ENCODE results near the gene ZNF397.

The ZNF397 gene

DNA sequence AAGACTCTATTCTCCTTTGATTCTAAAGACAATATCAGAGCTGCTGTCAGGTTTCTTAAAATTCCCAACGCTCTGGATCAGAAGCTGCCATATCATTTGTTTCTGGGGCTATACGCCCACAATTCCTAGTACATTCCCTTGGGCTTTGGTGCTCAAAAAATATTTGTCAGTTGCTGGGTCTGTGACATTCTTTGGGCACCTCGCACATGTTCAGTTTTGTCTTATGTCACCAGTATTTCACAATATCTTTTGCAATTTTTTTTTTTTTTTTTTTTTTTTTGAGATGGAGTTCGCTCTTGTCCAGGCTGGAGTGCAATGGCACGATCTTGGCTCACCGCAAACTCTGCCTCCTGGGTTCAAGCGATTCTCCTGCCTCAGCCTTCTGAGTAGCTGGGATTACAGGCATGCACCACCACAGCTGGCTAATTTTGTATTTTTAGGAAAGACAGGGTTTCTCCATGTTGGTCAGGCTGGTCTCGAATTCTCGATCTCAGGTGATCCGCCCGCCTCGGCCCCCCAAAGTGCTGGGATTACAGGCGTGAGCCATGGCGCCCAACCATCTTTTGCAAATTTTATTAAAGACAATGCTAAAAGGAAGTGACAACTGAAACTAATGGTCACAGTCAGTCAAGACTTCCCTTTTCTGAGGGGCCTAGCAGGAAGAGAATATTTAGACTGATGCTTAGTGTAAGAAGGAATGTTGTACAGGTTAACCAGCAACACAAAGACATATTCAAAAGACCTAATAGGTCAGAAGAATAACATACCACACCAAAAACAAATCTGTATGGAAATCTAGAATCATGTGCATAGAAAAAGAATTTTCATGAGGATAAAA, 6.8 kb downstream of the ZNF397 start:
- DNase-seq = no peak

DNA sequence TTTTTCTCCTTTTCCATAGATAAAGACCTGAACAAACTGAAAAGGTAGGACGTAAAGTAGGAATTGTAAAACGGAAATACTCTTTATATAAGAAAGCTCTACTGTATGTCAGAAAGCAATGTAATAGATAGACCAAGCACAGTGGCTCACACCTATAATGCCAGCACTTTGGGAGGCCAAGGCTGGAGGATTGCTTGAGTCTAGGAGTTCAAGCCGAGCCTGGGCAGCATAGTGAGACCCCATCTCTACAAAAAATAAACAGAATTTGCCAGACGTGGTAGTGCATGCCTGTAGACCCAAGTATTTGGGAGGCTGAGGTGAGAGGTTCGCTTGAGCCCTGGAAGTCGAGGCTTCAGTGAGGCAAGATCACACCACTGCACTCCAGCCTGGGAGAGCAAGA, 7.6 kb downstream of the ZNF397 start:
- DNase-seq = no peak

- no peak for DNase-seq
These were observed 11.6 kb downstream of the ZNF397 start for GRCh38 chr18:35252466-35252865.

DNA sequence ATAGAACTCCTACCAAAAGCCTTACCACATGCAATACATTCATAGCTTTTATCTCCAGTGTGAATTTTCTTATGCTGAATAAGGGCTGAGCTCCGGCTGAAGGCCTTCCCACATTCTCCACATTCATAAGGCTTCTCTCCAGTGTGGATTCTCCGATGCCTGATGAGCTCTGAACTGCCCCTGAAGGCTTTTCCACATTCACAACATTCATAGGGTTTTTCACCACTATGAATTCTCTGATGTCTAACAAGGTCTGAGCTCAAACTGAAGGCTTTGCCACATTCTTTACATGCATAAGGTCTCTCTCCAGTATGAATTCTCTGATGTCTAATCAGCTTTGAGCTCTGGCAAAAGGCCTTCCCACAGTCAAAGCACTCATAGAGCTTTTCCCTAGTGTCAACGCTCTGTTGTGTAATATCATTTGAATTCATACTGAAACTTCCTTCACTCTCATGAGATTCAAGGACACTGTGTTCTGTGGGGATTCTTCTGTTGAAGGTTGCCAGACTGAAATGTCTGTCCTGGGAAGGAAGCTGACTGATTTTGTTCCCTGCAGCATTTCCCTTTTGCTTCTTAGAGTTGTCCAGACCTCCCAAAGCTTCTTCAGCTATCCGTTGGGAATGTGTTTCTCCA, 12.9 kb downstream of the ZNF397 start:
- no peak for DNase-seq

- no peak for DNase-seq
These were observed 16.1 kb downstream of the ZNF397 start for GRCh38 chr18:35256947-35257346.

DNA sequence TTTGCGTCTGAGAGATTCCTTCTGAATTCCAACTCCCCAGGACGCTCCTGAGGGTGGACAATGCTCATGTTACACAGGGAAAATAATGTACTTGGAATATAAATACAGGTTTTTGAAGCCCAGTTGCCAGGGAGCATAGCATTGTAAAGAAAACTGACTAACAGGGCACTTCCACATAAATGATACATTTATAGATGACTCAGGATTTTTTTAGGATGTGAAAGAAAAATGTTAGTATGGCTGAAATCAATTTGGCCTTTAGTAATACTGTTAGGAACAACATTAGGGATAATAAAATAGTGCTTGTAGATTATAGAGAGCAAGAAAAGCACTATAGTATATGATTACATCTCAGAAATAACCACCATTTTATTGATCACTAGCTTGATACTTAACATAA, 23.6 kb downstream of the ZNF397 start:
- DNase-seq = no peak

GRCh38 chr18:35267161-35267651, 26.4 kb downstream of the ZNF397 start:
- DNase-seq = peak; percentile 77

- no peak for DNase-seq
These were observed 27.0 kb downstream of the ZNF397 start for GRCh38 chr18:35267809-35268208.

DNA sequence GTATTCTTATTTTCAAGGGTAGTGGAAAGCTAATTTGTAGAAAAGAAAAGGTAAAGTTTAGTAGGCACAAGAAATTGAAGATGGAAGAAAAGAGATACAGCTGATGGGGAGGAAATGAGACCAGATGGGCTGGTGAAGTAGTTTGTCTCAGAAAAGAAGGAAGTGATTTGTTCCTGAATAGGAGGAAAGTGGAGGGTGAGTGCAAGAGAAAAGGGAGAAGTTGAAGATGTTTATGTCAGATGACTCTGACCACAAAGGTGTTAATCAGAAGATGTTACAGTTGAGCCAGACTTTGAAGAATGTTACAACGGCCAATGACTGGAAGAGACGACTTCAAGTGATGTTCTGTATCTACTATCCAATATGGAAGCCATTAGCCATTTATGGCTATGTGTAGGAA, 28.0 kb downstream of the ZNF397 start:
- DNase-seq = no peak

DNA sequence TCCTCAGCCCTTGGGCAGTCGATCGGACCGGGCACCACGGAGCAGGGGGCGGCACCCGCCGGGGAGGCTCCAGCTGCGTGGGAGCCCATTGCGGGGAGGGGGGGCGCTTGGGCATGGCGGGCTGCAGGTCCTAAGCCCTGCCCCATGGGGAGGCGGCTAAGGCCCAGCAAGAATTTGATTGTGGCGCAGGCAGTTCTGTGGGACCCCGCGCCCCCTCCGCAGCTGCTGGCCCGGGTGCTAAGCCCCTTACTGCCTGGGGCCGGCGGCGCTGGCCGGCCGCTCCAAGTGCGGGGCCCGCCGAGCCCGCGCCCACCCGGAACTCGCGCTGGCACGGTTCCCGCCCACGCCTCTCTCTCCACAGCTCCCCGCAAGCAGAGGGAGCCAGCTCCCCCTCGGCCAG, 30.8 kb downstream of the ZNF397 start:
- DNase-seq = no peak

- no peak for DNase-seq
These were observed 35.4 kb downstream of the ZNF397 start for GRCh38 chr18:35276267-35276666.

GRCh38 chr18:35277633-35278032, 36.8 kb downstream of the ZNF397 start:
- no peak for DNase-seq

DNA sequence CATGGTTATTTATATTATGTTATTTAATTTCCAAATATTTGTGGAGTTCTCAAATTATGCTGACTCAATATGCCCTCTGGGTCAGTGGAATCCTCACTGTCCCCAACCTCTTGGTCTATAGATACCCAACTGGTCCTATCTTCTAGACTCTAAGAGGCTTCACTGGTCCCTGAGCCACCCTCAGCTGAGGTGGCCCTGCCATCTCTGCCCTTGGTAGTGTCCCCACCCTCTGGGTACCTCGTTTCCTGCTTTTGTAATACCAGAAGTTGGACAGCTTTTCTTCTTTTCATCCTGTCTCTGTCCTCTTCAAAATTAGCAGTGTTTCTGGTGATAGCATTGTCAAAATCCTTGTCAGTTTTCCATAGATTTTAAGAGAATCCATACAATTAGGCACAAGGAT, 37.3 kb downstream of the ZNF397 start:
- no peak for DNase-seq

- DNase-seq = no peak
These were observed 38.1 kb downstream of the ZNF397 start for GRCh38 chr18:35278969-35279368.

- no peak for DNase-seq
These were observed 41.5 kb downstream of the ZNF397 start for GRCh38 chr18:35282353-35282752.

DNA sequence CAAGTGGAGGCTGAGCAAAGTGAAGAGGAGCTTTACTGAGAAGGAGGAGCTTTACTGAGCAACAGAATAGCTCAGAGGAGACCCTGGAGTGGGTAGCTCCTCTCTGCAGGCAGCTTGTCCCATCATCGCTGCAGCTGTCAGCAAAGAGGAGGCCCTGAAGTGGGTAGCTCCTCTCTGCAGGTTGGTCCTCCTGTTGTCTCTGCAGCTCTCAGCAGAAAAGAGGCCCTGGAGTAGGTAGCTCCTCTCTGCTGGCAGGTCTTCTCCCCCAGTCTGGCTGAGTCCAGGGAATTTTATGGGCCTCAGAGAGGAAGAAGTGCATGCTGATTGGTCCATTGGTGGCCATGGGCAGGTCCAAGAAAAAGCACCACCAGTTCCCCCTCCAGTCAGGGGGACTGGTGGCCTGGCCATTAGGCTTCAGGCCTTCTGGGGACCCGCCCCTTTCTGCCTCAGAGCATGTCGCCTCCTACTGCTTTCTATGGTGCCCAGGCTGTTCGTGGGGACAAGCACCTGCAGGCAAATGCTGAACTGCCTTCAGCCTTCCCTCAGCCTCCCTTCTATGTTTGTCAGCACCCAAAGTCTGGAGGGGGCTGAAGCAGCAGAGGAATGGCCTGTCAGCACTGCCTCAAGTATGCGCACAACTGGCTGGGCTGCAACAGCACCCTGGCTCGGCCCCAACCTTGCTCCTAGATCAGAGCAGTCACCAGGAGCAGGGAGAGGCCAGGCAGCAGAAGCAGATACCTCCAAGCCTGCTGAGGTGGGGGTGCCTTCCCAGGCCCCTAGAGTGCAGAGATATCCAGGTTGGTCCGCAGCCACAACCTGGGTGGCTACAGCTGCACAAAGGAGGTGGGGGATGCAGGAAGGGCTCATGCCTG, 43.3 kb downstream of the ZNF397 start:
- DNase-seq = no peak

- no peak for DNase-seq
These were observed 44.0 kb downstream of the ZNF397 start for GRCh38 chr18:35284841-35285240.

GRCh38 chr18:35289293-35289692, 48.5 kb downstream of the ZNF397 start:
- no peak for DNase-seq

- no peak for DNase-seq
These were observed 48.9 kb downstream of the ZNF397 start for GRCh38 chr18:35289727-35290093.

DNA sequence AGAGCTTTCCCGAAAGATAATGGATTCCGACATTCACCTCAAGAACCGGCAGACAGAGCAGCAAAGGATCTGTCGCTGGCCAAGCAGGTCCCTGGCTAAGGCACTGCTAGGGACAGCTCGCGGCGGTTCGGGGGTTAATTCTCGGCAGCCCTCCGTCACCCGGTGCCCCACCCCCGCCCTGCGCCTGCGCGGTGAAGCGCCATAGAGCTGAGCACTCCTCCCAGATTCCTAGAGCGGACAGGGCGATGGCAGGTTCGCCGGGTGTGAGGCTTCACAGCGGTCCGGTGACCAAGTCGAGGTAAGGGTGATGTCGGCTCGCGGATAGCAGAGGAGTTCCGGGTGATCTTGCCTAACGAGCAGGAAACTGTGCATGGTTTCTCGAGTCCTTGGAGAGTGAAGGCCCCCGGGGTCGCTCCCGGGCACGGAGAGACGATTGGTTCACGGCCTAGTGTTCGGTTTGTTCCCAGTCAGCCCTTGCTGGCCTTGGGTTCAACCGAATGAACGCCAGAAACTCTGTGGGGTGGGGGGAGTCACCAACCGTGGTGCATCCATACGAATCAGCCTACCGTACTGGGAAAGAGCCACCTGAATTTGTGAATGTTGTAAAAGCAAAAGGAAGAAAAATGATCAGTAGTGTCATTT, 49.4 kb downstream of the ZNF397 start, which contains the start of gene ZSCAN30:
Gene ZSCAN30 (minus strand): TSS at position 136 of the 642 bp plus-strand sequence. CDS start 25,877 bp downstream, outside the sequence.
- peak; percentile 89 for DNase-seq

DNA sequence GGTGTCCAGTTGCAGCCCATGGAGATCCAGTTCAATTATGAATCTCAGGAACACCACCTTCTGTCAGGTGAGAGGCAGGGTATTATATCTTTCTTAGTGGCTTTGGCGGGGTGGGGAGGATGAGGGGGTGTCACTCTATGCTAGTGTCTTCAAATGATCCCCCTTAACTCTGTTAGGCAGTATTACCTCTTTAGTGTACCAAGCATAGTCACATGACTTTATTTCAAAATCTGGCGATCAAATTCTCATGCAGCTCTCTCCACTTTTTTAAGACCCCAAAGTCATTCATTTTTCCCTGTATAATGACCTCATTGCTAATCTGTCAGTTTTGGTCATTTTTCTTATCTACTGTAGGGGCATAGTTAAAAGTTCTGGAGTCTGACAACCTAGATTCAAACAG, 50.3 kb downstream of the ZNF397 start:
- DNase-seq = no peak

DNA sequence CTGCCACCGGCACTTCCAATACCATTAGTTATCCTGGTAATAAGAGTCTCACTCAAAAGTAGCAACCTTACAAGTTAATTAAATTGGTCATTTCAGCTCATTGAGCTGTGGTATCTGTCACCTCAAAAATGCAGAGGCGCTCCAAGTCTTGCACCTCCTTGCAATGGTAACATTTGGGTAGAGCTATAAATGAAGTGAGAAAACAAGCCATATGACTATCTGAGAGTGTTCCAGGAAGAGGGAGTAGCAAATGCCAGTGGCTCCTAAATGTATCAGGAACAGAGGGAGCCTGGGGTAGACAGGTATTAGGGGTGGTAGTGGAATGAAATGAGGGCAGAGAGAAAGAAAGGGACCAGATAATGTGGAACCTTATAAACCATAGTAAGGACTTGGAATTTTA, 55.2 kb downstream of the ZNF397 start:
- no peak for DNase-seq

- no peak for DNase-seq
These were observed 62.8 kb downstream of the ZNF397 start for GRCh38 chr18:35303610-35304009.
